Gastrocnemius medialis (tissue), 4 donors: ENCODE data around the gene OVOL1. TPM values are rescaled to one million over a fixed set of nuclear protein-coding genes. Genes with fewer than 3 reads are reported as not detected.

Experiments
- ATAC-seq, 2 donors: fragments of 150-250 bp; one replicate each; pipeline ENCODE4 v1.9.1; 2016
- DNase-seq, 2 donors: peaks; one replicate each; pipeline ENCODE4 v3.0.0-alpha.2; 2019
- H3K27ac ChIP-seq, 4 donors: fragments of 200-600 bp; sonication (generic); 1 replicate in 1 of 4; 2 replicates in 3 of 4; pipeline ENCODE4 v1.5.1; 2016 to 2018; ENCODE audit warnings: mild to moderate bottlenecking in 2 of 4, moderate library complexity in 1 of 4
- H3K27me3 ChIP-seq, 3 donors: fragments of 200-600 bp; sonication (generic) in 2 of 3; 1 replicate in 1 of 3; 2 replicates in 2 of 3; pipeline versions ENCODE4 v1.5.1 to v1.6.0; 2016 to 2019; ENCODE audit warnings: mild to moderate bottlenecking in 1 of 3, moderate library complexity in 1 of 3
- H3K36me3 ChIP-seq, 2 donors: fragments of 200-600 bp; sonication (generic) in 1 of 2; one replicate each; pipeline ENCODE4 v1.5.1; 2017 to 2018
- H3K4me1 ChIP-seq, 2 donors: fragments of 200-600 bp; sonication (generic) in 1 of 2; one replicate each; pipeline ENCODE4 v1.5.1; 2016 to 2017; ENCODE audit warnings: mild to moderate bottlenecking in 2 of 2
- H3K4me3 ChIP-seq, 4 donors: fragments of 200-600 bp; sonication (generic) in 3 of 4; 1 replicate in 1 of 4; 2 replicates in 3 of 4; pipeline ENCODE4 v1.5.1; 2016 to 2019; ENCODE audit warnings: mild to moderate bottlenecking in 2 of 4
- H3K9me3 ChIP-seq, 3 donors: fragments of 200-600 bp; sonication (generic) in 2 of 3; 1 replicate in 1 of 3; 2 replicates in 2 of 3; pipeline ENCODE4 v1.5.1; 2016 to 2019
- POLR2A ChIP-seq, 2 donors: fragments of 450-650 bp; IDR thresholded peaks; one replicate each; pipeline ENCODE4 v1.6.1; 2017; ENCODE audit warnings: antibody characterized with exemption in 2 of 2, mild to moderate bottlenecking in 2 of 2, moderate library complexity in 2 of 2
- in situ Hi-C, 4 donors: fragments of 200-750 bp; cut with MboI; loops; one replicate each; pipeline versions ENCODE4 v1.15.0 to v1.8.0; 2017; ENCODE audit warnings: low sequenced_read_pairs in 4 of 4
- intact Hi-C: fragments of 100-400 bp; cut with DNase I; formaldehyde crosslinking; loops from one replicate; pipeline ENCODE4 v1.15.1; 2023; ENCODE audit warnings: low total_unique reads
- total RNA-seq, 4 donors: library from RNA; depleted of rRNA; stranded (reverse); fragments of >200 nt; gene quantifications; one replicate each; pipeline versions ENCODE4 v1.1.0 to v1.2.3, GENCODE V29; 2016
- TF ChIP-seq, protein P1 (sequence below), 5 experiments: fragments of 450-650 bp in 3 of 5; fragments of 200-600 bp in 2 of 5; sonication (generic) in 2 of 5; IDR thresholded peaks in 4 of 5; conservative IDR thresholded peaks in 1 of 5; 1 replicate in 4 of 5; 2 replicates in 1 of 5; pipeline ENCODE4 v1.5.1; 2016 to 2019; ENCODE audit warnings: antibody characterized with exemption in 5 of 5, mild to moderate bottlenecking in 3 of 5, moderate library complexity in 3 of 5

Gene OVOL1
- total RNA-seq, 4 donors from 2014 or later: 0.15 TPM; not detected in 3

- Histone ChIP-seq H3K36me3 (no peaks in the 10 kb centered on the region), H3K27ac (no peak overlapping the region), H3K9me3 (no peaks in the 10 kb centered on the region), H3K4me1 (no peaks in the 10 kb centered on the region), H3K4me3 (no peak overlapping the region), H3K27me3 (peaks cover 0 to 10% (median 8%) of the 10 kb centered on the region in 3 donors)
- in situ Hi-C loops: no loop called here
- DNase-seq (no peak), ATAC-seq (no peak)
- intact Hi-C loops: no loop called here
- TF ChIP-seq, protein P1, sequence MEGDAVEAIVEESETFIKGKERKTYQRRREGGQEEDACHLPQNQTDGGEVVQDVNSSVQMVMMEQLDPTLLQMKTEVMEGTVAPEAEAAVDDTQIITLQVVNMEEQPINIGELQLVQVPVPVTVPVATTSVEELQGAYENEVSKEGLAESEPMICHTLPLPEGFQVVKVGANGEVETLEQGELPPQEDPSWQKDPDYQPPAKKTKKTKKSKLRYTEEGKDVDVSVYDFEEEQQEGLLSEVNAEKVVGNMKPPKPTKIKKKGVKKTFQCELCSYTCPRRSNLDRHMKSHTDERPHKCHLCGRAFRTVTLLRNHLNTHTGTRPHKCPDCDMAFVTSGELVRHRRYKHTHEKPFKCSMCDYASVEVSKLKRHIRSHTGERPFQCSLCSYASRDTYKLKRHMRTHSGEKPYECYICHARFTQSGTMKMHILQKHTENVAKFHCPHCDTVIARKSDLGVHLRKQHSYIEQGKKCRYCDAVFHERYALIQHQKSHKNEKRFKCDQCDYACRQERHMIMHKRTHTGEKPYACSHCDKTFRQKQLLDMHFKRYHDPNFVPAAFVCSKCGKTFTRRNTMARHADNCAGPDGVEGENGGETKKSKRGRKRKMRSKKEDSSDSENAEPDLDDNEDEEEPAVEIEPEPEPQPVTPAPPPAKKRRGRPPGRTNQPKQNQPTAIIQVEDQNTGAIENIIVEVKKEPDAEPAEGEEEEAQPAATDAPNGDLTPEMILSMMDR (IDR thresholded peaks at IDR 0.05 in 4 of 5, conservative IDR thresholded peaks at IDR 0.05 in 1 of 5): no peak
These were observed 7.0 kb downstream of the OVOL1 start for GRCh38 chr11:65793625-65794400.

DNA sequence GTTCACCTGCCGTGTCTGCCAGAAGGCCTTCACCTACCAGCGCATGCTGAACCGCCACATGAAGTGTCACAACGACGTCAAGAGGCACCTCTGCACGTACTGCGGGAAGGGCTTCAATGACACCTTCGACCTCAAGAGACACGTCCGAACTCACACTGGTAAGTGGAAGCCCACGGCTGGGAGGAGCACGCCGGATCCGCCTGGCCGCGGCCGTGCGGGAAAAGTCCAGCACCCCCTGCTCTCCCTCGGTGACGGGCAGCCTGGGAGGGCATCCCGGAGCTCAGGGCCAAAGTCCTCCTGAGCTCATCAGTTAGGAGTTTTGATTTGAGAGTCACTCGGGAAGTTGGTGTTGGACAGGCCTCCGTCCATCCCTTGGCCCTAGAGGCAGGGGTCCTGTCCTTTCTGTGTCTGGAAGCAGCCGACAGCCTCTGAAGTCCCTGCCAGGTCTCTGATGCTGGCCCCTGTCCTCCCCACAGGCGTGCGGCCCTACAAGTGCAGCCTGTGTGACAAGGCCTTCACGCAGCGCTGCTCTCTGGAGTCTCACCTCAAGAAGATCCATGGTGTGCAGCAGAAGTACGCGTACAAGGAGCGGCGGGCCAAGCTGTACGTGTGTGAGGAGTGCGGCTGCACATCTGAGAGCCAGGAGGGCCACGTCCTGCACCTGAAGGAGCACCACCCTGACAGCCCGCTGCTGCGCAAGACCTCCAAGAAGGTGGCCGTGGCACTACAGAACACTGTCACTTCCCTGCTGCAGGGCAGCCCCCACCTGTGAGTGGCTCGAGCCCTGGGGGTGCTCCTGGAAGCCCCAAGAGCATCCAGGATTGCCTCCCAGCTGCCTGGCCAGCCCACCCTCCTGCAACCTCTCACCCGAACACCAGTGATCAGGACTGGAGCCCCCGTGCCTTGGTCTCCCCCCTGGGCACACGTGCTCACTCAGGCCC is 8.0 kb downstream of the OVOL1 start:
- DNase-seq: no peak
- intact Hi-C loops (no loop called here), in situ Hi-C loops (no loop called here)
- H3K4me3 ChIP-seq: no peak overlapping the region
- ATAC-seq: no peak
- no peak for TF ChIP-seq POLR2A (IDR thresholded peaks at IDR 0.05)
- TF ChIP-seq, protein P1 (IDR thresholded peaks at IDR 0.05 in 4 of 5, conservative IDR thresholded peaks at IDR 0.05 in 1 of 5): no peak
- no peaks in the 10 kb centered on the region for H3K4me1 ChIP-seq
- no peaks in the 10 kb centered on the region for H3K9me3 ChIP-seq
- H3K36me3 ChIP-seq: no peaks in the 10 kb centered on the region
- peaks cover 0 to 12% (median 5%) of the 10 kb centered on the region in 3 donors for H3K27me3 ChIP-seq
- no peak overlapping the region for H3K27ac ChIP-seq

GRCh38 chr11:65796726-65797601 is 10.1 kb downstream of the OVOL1 start:
- Histone ChIP-seq H3K4me3 (no peak overlapping the region), H3K4me1 (no peaks in the 10 kb centered on the region), H3K27ac (no peak overlapping the region), H3K27me3 (peaks cover 0 to 13% (median 13%) of the 10 kb centered on the region in 3 donors), H3K9me3 (no peaks in the 10 kb centered on the region), H3K36me3 (no peaks in the 10 kb centered on the region)
- in situ Hi-C loops: no loop called here
- intact Hi-C loops: no loop called here
- ATAC-seq: no peak
- no peak for DNase-seq
- TF ChIP-seq, protein P1 (IDR thresholded peaks at IDR 0.05 in 4 of 5, conservative IDR thresholded peaks at IDR 0.05 in 1 of 5): no peak
- TF ChIP-seq POLR2A (IDR thresholded peaks at IDR 0.05): no peak

- in situ Hi-C loops (no loop called here), intact Hi-C loops (no loop called here)
- Histone ChIP-seq H3K4me3 (no peak overlapping the region), H3K27ac (no peak overlapping the region), H3K9me3 (no peaks in the 10 kb centered on the region), H3K4me1 (no peaks in the 10 kb centered on the region), H3K27me3 (peaks cover 0 to 18% (median 18%) of the 10 kb centered on the region in 3 donors), H3K36me3 (no peaks in the 10 kb centered on the region)
- TF ChIP-seq, protein P1 (IDR thresholded peaks at IDR 0.05 in 4 of 5, conservative IDR thresholded peaks at IDR 0.05 in 1 of 5): no peak
- TF ChIP-seq POLR2A (IDR thresholded peaks at IDR 0.05): no peak
- DNase-seq (no peak), ATAC-seq (no peak)
These were observed 10.8 kb downstream of the OVOL1 start for GRCh38 chr11:65797711-65798110.
